HUDEP-2 (cell line): ENCODE measurements around the gene RPTOR.
"Not testable (repeated sequence)": the region's sequence is repeated elsewhere in the genome, so short reads cannot be mapped to it uniquely, and the experiment has no call there.

Experiments used
- DNase-seq, 76 experiments: peaks; one replicate each; lab custom pipeline; 2025; ENCODE audit not compliant: unreplicated experiment in 76 of 76; lab: John Stamatoyannopoulos, UW

Gene RPTOR

GRCh38 chr17:80538484-80538883 is 6.2 kb upstream of the RPTOR start:
- no peak for DNase-seq

- no peak for DNase-seq
These were observed 5.5 kb upstream of the RPTOR start for GRCh38 chr17:80539022-80539641.

- DNase-seq = peak in 6 of 76 experiments; percentile 4 to 48 (median 32)
These were observed 825 bp downstream of the RPTOR start for GRCh38 chr17:80545499-80545826.

- DNase-seq = peak in 3 of 76 experiments; percentile 17 to 18 (median 18)
These were observed 1.6 kb downstream of the RPTOR start for GRCh38 chr17:80546267-80546666.

GRCh38 chr17:80552523-80552922 is 7.9 kb downstream of the RPTOR start:
- no peak for DNase-seq

- no peak for DNase-seq
These were observed 10.6 kb downstream of the RPTOR start for GRCh38 chr17:80555266-80555665.

- DNase-seq = no peak
These were observed 13.4 kb downstream of the RPTOR start for GRCh38 chr17:80558046-80558445.

- no peak for DNase-seq
These were observed 15.2 kb downstream of the RPTOR start for GRCh38 chr17:80559825-80560251.

GRCh38 chr17:80561541-80562114 is 17.0 kb downstream of the RPTOR start:
- DNase-seq = no peak

- no peak for DNase-seq
These were observed 19.9 kb downstream of the RPTOR start for GRCh38 chr17:80564545-80564944.

GRCh38 chr17:80565343-80566053 is 20.9 kb downstream of the RPTOR start:
- DNase-seq = peak in 11 of 76 experiments; percentile 3 to 68 (median 37)

- no peak for DNase-seq
These were observed 21.4 kb downstream of the RPTOR start for GRCh38 chr17:80566054-80566400.

- DNase-seq = no peak
These were observed 23.6 kb downstream of the RPTOR start for GRCh38 chr17:80568246-80568645.

GRCh38 chr17:80569924-80570323 is 25.3 kb downstream of the RPTOR start:
- no peak for DNase-seq

GRCh38 chr17:80573701-80574100 is 29.1 kb downstream of the RPTOR start:
- peak in 1 of 76 experiments; percentile 3 for DNase-seq

- DNase-seq = no peak
These were observed 29.9 kb downstream of the RPTOR start for GRCh38 chr17:80574496-80574895.

GRCh38 chr17:80575057-80575875 is 30.6 kb downstream of the RPTOR start:
- DNase-seq = peak in 75 of 76 experiments; percentile 10 to 95 (median 79)

- no peak for DNase-seq
These were observed 33.4 kb downstream of the RPTOR start for GRCh38 chr17:80577876-80578570.

- not testable (repeated sequence) for DNase-seq
These were observed 34.2 kb downstream of the RPTOR start for GRCh38 chr17:80578668-80579388.

- no peak for DNase-seq
These were observed 37.5 kb downstream of the RPTOR start for GRCh38 chr17:80582165-80582564.
